Lung (tissue), 12 donors: ENCODE data around the gene RAI2. TPM values are rescaled to one million over a fixed set of nuclear protein-coding genes. Genes with fewer than 3 reads are reported as not detected.

Experiments
- ATAC-seq: fragments of 200-7000 bp; cut with Tn5 transposase; one replicate; pipeline ENCODE4 v1.9.1; 2020; ENCODE audit warnings: moderate number of reproducible peaks; ENCODE audit not compliant: insufficient read depth, low FRiP score
- DNase-seq, 3 donors: peaks; one replicate each; pipeline ENCODE4 v3.0.0-alpha.2; 2013 to 2017
- H3K27ac ChIP-seq, 2 donors: one replicate each; pipeline ENCODE4 v1.5.1; 2013; ENCODE audit warnings: mild to moderate bottlenecking in 2 of 2, moderate library complexity in 2 of 2, control low read depth in 1 of 2, inconsistent platforms in 1 of 2, low read depth in 1 of 2, low read length in 1 of 2
- H3K27me3 ChIP-seq, 3 donors: one replicate each; pipeline ENCODE4 v1.5.1; 2013; ENCODE audit warnings: low read length in 2 of 3; ENCODE audit not compliant: control insufficient read depth in 3 of 3, insufficient read depth in 3 of 3
- H3K36me3 ChIP-seq, 4 donors: one replicate each; pipeline ENCODE4 v1.5.1; 2013; ENCODE audit warnings: low read length in 4 of 4, mild to moderate bottlenecking in 1 of 4, moderate library complexity in 1 of 4; ENCODE audit not compliant: control insufficient read depth in 4 of 4, insufficient read depth in 4 of 4
- H3K4me1 ChIP-seq, 5 donors: one replicate each; pipeline ENCODE4 v1.5.1; 2013; ENCODE audit warnings: low read length in 5 of 5, mild to moderate bottlenecking in 2 of 5, moderate library complexity in 1 of 5; ENCODE audit not compliant: control insufficient read depth in 5 of 5, insufficient read depth in 5 of 5
- H3K4me3 ChIP-seq: one replicate; pipeline ENCODE4 v1.5.1; 2013; ENCODE audit warnings: mild to moderate bottlenecking, control low read depth, moderate library complexity
- H3K9ac ChIP-seq, 2 donors: one replicate each; pipeline ENCODE4 v1.5.1; 2013; ENCODE audit warnings: low read length in 2 of 2, control low read depth in 1 of 2; ENCODE audit not compliant: insufficient read depth in 1 of 2
- H3K9me3 ChIP-seq, 4 donors: one replicate each; pipeline ENCODE4 v1.5.1; 2013; ENCODE audit warnings: low read length in 3 of 4, mild to moderate bottlenecking in 1 of 4, moderate library complexity in 1 of 4; ENCODE audit not compliant: control insufficient read depth in 4 of 4, insufficient read depth in 3 of 4
- CTCF ChIP-seq: IDR thresholded peaks from 2 replicates; pipeline ENCODE4 v1.5.1; 2012; ENCODE audit warnings: mild to moderate bottlenecking; ENCODE audit errors: control extremely low read depth, extremely low read depth
- WGBS, 2 donors: extraction: QIAGEN DNeasy Blood & Tissue Kit; methylation state at CpG; one replicate each; pipeline ENCODE4 v1.1.7; 2013; 5-methylcytosine and 5-hydroxymethylcytosine counted together
- polyA plus RNA-seq, 2 donors: library from polyadenylated mRNA; stranded (reverse); fragments of 200-250 nt; gene quantifications; one replicate each; pipeline ENCODE4 v1.2.1, GENCODE V29; 2013
- total RNA-seq, 2 donors: library from RNA; depleted of rRNA in 1 of 2; stranded (reverse); fragments of >200 nt in 1 of 2; gene quantifications; one replicate each; pipeline ENCODE4 v1.2.1, GENCODE V29; 2014 to 2021
- donor health status: control.
- donor health status: control.
- donor health status: Bipolar disorder and iron deficiency.
- donor health status: healthy.
- donor health status: DM: yes; HTN: yes; CAD: no.

Gene RAI2
- total and polyA plus RNA-seq, 4 donors, result 11.5 to 19.9 (median 13.6) TPM

GRCh38 chrX:17842769-17843525 is 18.2 kb downstream of the RAI2 start:
- Histone ChIP-seq H3K4me3 (no peak overlapping the region), H3K36me3 (no peaks in the 10 kb centered on the region), H3K27ac (no peak overlapping the region), H3K9ac (no peak overlapping the region), H3K4me1 (peaks cover 0 to 15% (median 0%) of the 10 kb centered on the region in 5 donors), H3K9me3 (peaks cover 0 to 4% (median 0%) of the 10 kb centered on the region in 4 donors), H3K27me3 (peaks cover 0 to 35% (median 23%) of the 10 kb centered on the region in 3 donors)
- DNase-seq (peak in 1 of 3 donors; percentile 35), ATAC-seq (no peak)
- WGBS, 2 donors, result 21 to 53% methylated on average over 6 of the region's 6 CpGs
- no peak for TF ChIP-seq CTCF

GRCh38 chrX:17839269-17839668 is 21.8 kb downstream of the RAI2 start:
- WGBS, 2 donors, result 61 to 94% methylated on average over 4 of the region's 4 CpGs
- ATAC-seq (no peak), DNase-seq (no peak)
- TF ChIP-seq CTCF, result no peak
- H3K36me3 ChIP-seq, result no peaks in the 10 kb centered on the region
- H3K9me3 ChIP-seq, result peaks cover 0 to 4% (median 0%) of the 10 kb centered on the region in 4 donors
- peaks cover 0 to 59% (median 31%) of the 10 kb centered on the region in 3 donors for H3K27me3 ChIP-seq
- H3K27ac ChIP-seq, result no peak overlapping the region
- no peak overlapping the region for H3K4me3 ChIP-seq
- H3K4me1 ChIP-seq, result peaks cover 0 to 11% (median 7%) of the 10 kb centered on the region in 5 donors
- no peak overlapping the region for H3K9ac ChIP-seq

- ATAC-seq (no peak), DNase-seq (no peak)
- no peaks in the 10 kb centered on the region for H3K36me3 ChIP-seq
- H3K9me3 ChIP-seq, result peaks cover 0 to 4% (median 0%) of the 10 kb centered on the region in 4 donors
- no peak overlapping the region for H3K27ac ChIP-seq
- H3K9ac ChIP-seq, result no peak overlapping the region
- H3K27me3 ChIP-seq, result peaks cover 0 to 60% (median 45%) of the 10 kb centered on the region in 3 donors
- no peak overlapping the region for H3K4me3 ChIP-seq
- WGBS, 2 donors, result 61 to 77% methylated on average over 3 of the region's 3 CpGs
- H3K4me1 ChIP-seq, result peaks cover 0 to 11% (median 9%) of the 10 kb centered on the region in 5 donors
- no peak for TF ChIP-seq CTCF
Observed at GRCh38 chrX:17836830-17837229, 24.3 kb downstream of the RAI2 start.
